ENCODE data around the gene MYL2. TPM values are rescaled to one million over a fixed set of nuclear protein-coding genes. Genes with fewer than 3 reads are reported as not detected.

MYL2 gene
- total RNA-seq, 1 experiment from 2014 or later: 1.1 TPM

Other genes starting within 250 kb of the MYL2 start
- gene HVCN1, start 231.5 kb downstream of the MYL2 start, total RNA-seq (2014; rRNA removed; shearing (Covaris generic)): 2.7 and 2.8 TPM in 2 replicates
- gene PPP1CC, start 177.7 kb downstream of the MYL2 start, total RNA-seq (2014; rRNA removed; shearing (Covaris generic)): 202 and 218 TPM in 2 replicates
- not detected in 2 replicates for gene CCDC63, start 73.6 kb downstream of the MYL2 start, total RNA-seq (2014; rRNA removed; shearing (Covaris generic))
- gene CUX2, start 113.6 kb upstream of the MYL2 start, total RNA-seq (2014; rRNA removed; shearing (Covaris generic)): 0.03 TPM in 1 of 2 replicates, not detected in the other

Data from SJCRH30 (cell line).